Measurements from ENCODE around the gene SCYL3.

DNA sequence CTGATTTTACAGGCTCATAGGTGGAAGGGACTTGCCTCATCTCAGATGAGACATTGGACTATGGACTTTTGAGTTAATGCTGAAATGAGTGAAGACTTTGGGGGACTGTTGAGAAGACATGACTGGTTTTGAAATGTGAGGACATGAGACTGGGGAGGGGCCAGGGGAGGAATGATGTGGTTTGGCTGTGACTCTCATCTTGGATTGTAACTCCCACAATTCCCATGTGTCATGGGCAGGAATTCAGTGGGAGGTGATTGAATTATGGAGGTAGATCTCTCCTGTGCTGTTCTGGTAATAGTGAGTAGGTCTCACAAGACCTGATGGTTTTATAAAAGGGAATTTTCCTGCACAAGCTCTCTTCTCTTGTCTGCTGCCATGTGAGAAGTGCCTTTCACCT is 20.8 kb downstream of the SCYL3 start:
- no peak for TF ChIP-seq POLR2A (IDR thresholded peaks at IDR 0.05)
- TF ChIP-seq, protein P1, sequence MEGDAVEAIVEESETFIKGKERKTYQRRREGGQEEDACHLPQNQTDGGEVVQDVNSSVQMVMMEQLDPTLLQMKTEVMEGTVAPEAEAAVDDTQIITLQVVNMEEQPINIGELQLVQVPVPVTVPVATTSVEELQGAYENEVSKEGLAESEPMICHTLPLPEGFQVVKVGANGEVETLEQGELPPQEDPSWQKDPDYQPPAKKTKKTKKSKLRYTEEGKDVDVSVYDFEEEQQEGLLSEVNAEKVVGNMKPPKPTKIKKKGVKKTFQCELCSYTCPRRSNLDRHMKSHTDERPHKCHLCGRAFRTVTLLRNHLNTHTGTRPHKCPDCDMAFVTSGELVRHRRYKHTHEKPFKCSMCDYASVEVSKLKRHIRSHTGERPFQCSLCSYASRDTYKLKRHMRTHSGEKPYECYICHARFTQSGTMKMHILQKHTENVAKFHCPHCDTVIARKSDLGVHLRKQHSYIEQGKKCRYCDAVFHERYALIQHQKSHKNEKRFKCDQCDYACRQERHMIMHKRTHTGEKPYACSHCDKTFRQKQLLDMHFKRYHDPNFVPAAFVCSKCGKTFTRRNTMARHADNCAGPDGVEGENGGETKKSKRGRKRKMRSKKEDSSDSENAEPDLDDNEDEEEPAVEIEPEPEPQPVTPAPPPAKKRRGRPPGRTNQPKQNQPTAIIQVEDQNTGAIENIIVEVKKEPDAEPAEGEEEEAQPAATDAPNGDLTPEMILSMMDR (IDR thresholded peaks at IDR 0.05) = no peak

Measured in Peyer's patch (tissue), 4 donors.